NT2/D1 (cell line): Measurements from ENCODE around the gene PRPH2.

Experiments used
- DNase-seq: peaks from one replicate; pipeline ENCODE4 v3.0.0-alpha.2; 2011; ENCODE audit warnings: low read depth, low spot score
- H3K27me3 ChIP-seq: 2 replicates; pipeline ENCODE4 v1.6.0; 2011; ENCODE audit warnings: mild to moderate bottlenecking; ENCODE audit not compliant: insufficient read length, insufficient read depth
- H3K36me3 ChIP-seq: 2 replicates; pipeline ENCODE4 v1.6.1; 2011; ENCODE audit warnings: mild to moderate bottlenecking, low read length, mixed read lengths; ENCODE audit not compliant: insufficient read depth, insufficient read length
- H3K4me1 ChIP-seq: 2 replicates; pipeline ENCODE4 v1.5.1; 2011; ENCODE audit not compliant: insufficient read depth, insufficient read length
- H3K4me3 ChIP-seq: 2 replicates; pipeline ENCODE4 v1.5.1; 2011; ENCODE audit warnings: low read depth; ENCODE audit not compliant: insufficient read length
- H3K9ac ChIP-seq: 2 replicates; pipeline ENCODE4 v1.6.0; 2011; ENCODE audit warnings: low read depth; ENCODE audit not compliant: insufficient read length
- H3K9me3 ChIP-seq: 2 replicates; pipeline ENCODE4 v1.5.1; 2011; ENCODE audit warnings: mild to moderate bottlenecking, low read length; ENCODE audit not compliant: insufficient read depth
- SUZ12 ChIP-seq: IDR thresholded peaks from 2 replicates; pipeline ENCODE4 v1.6.1; 2011; ENCODE audit not compliant: insufficient read length, insufficient read depth; ENCODE audit errors: extremely low read depth
- YY1 ChIP-seq: IDR thresholded peaks from 2 replicates; pipeline ENCODE4 v1.6.1; 2011; ENCODE audit not compliant: insufficient read length, insufficient read depth
- ZNF274 ChIP-seq: IDR thresholded peaks from 2 replicates; pipeline ENCODE4 v1.6.1; 2011; ENCODE audit warnings: mild to moderate bottlenecking, low read depth, low read length

The PRPH2 gene

GRCh38 chr6:42694586-42694985 is 27.8 kb downstream of the PRPH2 start:
- no peak for DNase-seq
- peaks cover 47% of the 10 kb centered on the region for H3K36me3 ChIP-seq
- H3K4me3 ChIP-seq: no peak overlapping the region
- no peak overlapping the region for H3K9ac ChIP-seq
- H3K9me3 ChIP-seq: no peaks in the 10 kb centered on the region
- H3K27me3 ChIP-seq: no peaks in the 10 kb centered on the region
- TF ChIP-seq ZNF274 (no peak), SUZ12 (no peak), YY1 (no peak)
- H3K4me1 ChIP-seq: no peaks in the 10 kb centered on the region

- Histone ChIP-seq H3K36me3 (peaks cover 53% of the 10 kb centered on the region), H3K4me3 (no peak overlapping the region), H3K9me3 (no peaks in the 10 kb centered on the region), H3K27me3 (no peaks in the 10 kb centered on the region), H3K4me1 (no peaks in the 10 kb centered on the region), H3K9ac (no peak overlapping the region)
- TF ChIP-seq YY1: no peak
- no peak for TF ChIP-seq ZNF274
- TF ChIP-seq SUZ12: no peak
- no peak for DNase-seq
Observed at GRCh38 chr6:42693725-42694323, 28.6 kb downstream of the PRPH2 start.

GRCh38 chr6:42692137-42692911 is 30.1 kb downstream of the PRPH2 start:
- no peak overlapping the region for H3K9ac ChIP-seq
- no peaks in the 10 kb centered on the region for H3K4me1 ChIP-seq
- no peaks in the 10 kb centered on the region for H3K27me3 ChIP-seq
- DNase-seq: no peak
- TF ChIP-seq ZNF274: no peak
- TF ChIP-seq YY1: no peak
- TF ChIP-seq SUZ12: no peak
- H3K36me3 ChIP-seq: peaks cover 66% of the 10 kb centered on the region
- H3K4me3 ChIP-seq: no peak overlapping the region
- H3K9me3 ChIP-seq: no peaks in the 10 kb centered on the region; the same call in 1 of the 2 replicates

- no peaks in the 10 kb centered on the region; the same call in 1 of the 2 replicates for H3K9me3 ChIP-seq
- H3K4me3 ChIP-seq: no peak overlapping the region
- DNase-seq: no peak
- H3K4me1 ChIP-seq: no peaks in the 10 kb centered on the region
- H3K9ac ChIP-seq: no peak overlapping the region
- H3K27me3 ChIP-seq: no peaks in the 10 kb centered on the region
- peaks cover 67% of the 10 kb centered on the region for H3K36me3 ChIP-seq
- TF ChIP-seq YY1: no peak
- TF ChIP-seq SUZ12: no peak
- TF ChIP-seq ZNF274: no peak
Observed at GRCh38 chr6:42690872-42691271, 31.5 kb downstream of the PRPH2 start.

GRCh38 chr6:42690151-42690702 is 32.2 kb downstream of the PRPH2 start:
- TF ChIP-seq YY1 (no peak), SUZ12 (no peak), ZNF274 (no peak)

GRCh38 chr6:42689371-42689770 is 33.0 kb downstream of the PRPH2 start:
- Histone ChIP-seq H3K4me1 (no peaks in the 10 kb centered on the region), H3K4me3 (no peak overlapping the region), H3K9me3 (no peaks in the 10 kb centered on the region; the same call in 1 of the 2 replicates), H3K36me3 (peaks cover 73% of the 10 kb centered on the region), H3K27me3 (no peaks in the 10 kb centered on the region), H3K9ac (no peak overlapping the region)
- no peak for DNase-seq
- TF ChIP-seq ZNF274 (no peak), YY1 (no peak), SUZ12 (no peak)

More at GRCh38 chr6:42690151-42690702, 32.2 kb downstream of the PRPH2 start:
- Histone ChIP-seq H3K27me3 (no peaks in the 10 kb centered on the region), H3K4me3 (no peak overlapping the region), H3K4me1 (no peaks in the 10 kb centered on the region), H3K9me3 (no peaks in the 10 kb centered on the region; the same call in 1 of the 2 replicates), H3K36me3 (peaks cover 74% of the 10 kb centered on the region), H3K9ac (no peak overlapping the region)
- no peak for DNase-seq

GRCh38 chr6:42688281-42688680 is 34.1 kb downstream of the PRPH2 start:
- peaks cover 70% of the 10 kb centered on the region for H3K36me3 ChIP-seq
- H3K4me1 ChIP-seq: no peaks in the 10 kb centered on the region
- no peak overlapping the region for H3K9ac ChIP-seq
- no peaks in the 10 kb centered on the region; the same call in 1 of the 2 replicates for H3K9me3 ChIP-seq
- no peak for TF ChIP-seq ZNF274
- TF ChIP-seq YY1: no peak
- no peak for TF ChIP-seq SUZ12
- no peaks in the 10 kb centered on the region for H3K27me3 ChIP-seq
- H3K4me3 ChIP-seq: no peak overlapping the region
- DNase-seq: no peak
